Measurements from ENCODE around the gene CIITA.

Gene CIITA

GRCh38 chr16:10885246-10885645 lies 8.2 kb downstream of the CIITA start:
- no peak for TF ChIP-seq CTCF (conservative IDR thresholded peaks at IDR 0.05; ENCODE audit: low read depth)
- H3K27ac ChIP-seq: no peak overlapping the region
- ChIA-PET CTCF (interaction anchor here (0.6 kb wide), 1 partner anchor 352 kb away, joined by 3 read pairs; no protein-coding TSS in a partner anchor), POLR2A (ENCODE audit: low non-redundant PET) (no interaction called here)
- DNase-seq (ENCODE audit: low spot score): no peak

GRCh38 chr16:10888320-10888937 lies 11.4 kb downstream of the CIITA start:
- no peak for DNase-seq (ENCODE audit: low spot score)
- ChIA-PET CTCF (interaction anchor here (0.8 to 1.7 kb wide), 2 partner anchors 30 to 83 kb away, joined by 3 to 7 read pairs; no protein-coding TSS in a partner anchor), POLR2A (ENCODE audit: low non-redundant PET) (no interaction called here)
- no peak overlapping the region for H3K27ac ChIP-seq
- TF ChIP-seq CTCF (conservative IDR thresholded peaks at IDR 0.05; ENCODE audit: low read depth): no peak

- ChIA-PET POLR2A (ENCODE audit: low non-redundant PET) (no interaction called here), CTCF (interaction anchor here (0.7 to 1.7 kb wide), 2 partner anchors 29 to 93 kb away, joined by 6 to 7 read pairs; no protein-coding TSS in a partner anchor)
- TF ChIP-seq CTCF (conservative IDR thresholded peaks at IDR 0.05; ENCODE audit: low read depth): no peak
- H3K27ac ChIP-seq: no peak overlapping the region
- no peak for DNase-seq (ENCODE audit: low spot score)
Observed at GRCh38 chr16:10889855-10890254, 12.9 kb downstream of the CIITA start.

GRCh38 chr16:10892782-10893318 lies 15.8 kb downstream of the CIITA start:
- no peak for DNase-seq (ENCODE audit: low spot score)
- ChIA-PET POLR2A (ENCODE audit: low non-redundant PET) (no interaction called here), CTCF (no interaction called here)
- no peak for TF ChIP-seq CTCF (conservative IDR thresholded peaks at IDR 0.05; ENCODE audit: low read depth)
- H3K27ac ChIP-seq: no peak overlapping the region

- no peak overlapping the region for H3K27ac ChIP-seq
- CTCF ChIA-PET: interaction anchor here (0.6 kb wide), 1 partner anchor 422 kb away, joined by 9 read pairs; no protein-coding TSS in a partner anchor
- POLR2A ChIA-PET (ENCODE audit: low non-redundant PET): no interaction called here
- DNase-seq (ENCODE audit: low spot score): peak; percentile 60
- no peak for TF ChIP-seq CTCF (conservative IDR thresholded peaks at IDR 0.05; ENCODE audit: low read depth)
Observed at GRCh38 chr16:10895053-10895946, 18.3 kb downstream of the CIITA start.

GRCh38 chr16:10896165-10896564 lies 19.2 kb downstream of the CIITA start:
- ChIA-PET CTCF (interaction anchor here (0.6 kb wide), 2 partner anchors 16 to 1733 kb away, joined by 3 to 4 read pairs; no protein-coding TSS in a partner anchor), POLR2A (ENCODE audit: low non-redundant PET) (no interaction called here)
- DNase-seq (ENCODE audit: low spot score): no peak
- TF ChIP-seq CTCF (conservative IDR thresholded peaks at IDR 0.05; ENCODE audit: low read depth): no peak
- H3K27ac ChIP-seq: no peak overlapping the region
